GM23338 (cell line): ENCODE results near the gene DUSP15. TPM values are rescaled to one million over a fixed set of nuclear protein-coding genes. Genes with fewer than 3 reads are reported as not detected.

Experiments
- ATAC-seq: fragments of 200-7000 bp; cut with Tn5 transposase; 3 replicates; pipeline ENCODE4 v1.9.1; 2020
- DNase-seq: peaks from one replicate; pipeline ENCODE4 v3.0.0-alpha.2; 2015; ENCODE audit warnings: low spot score
- H2AFZ ChIP-seq: fragments of 200-600 bp; sonication (generic); 2 replicates; pipeline ENCODE4 v1.8.0; 2016; ENCODE audit warnings: antibody characterized with exemption, mild to moderate bottlenecking, moderate library complexity
- H3F3A ChIP-seq: fragments of 200-600 bp; sonication (generic); replicated peaks from 2 replicates; pipeline ENCODE4 v1.8.0; 2017; ENCODE audit warnings: antibody characterized with exemption, mixed run types, low read depth
- H3K27ac ChIP-seq: fragments of 200-600 bp; sonication (generic); 2 replicates; pipeline ENCODE4 v1.6.1; 2016; ENCODE audit warnings: low read depth
- H3K27me3 ChIP-seq: fragments of 200-600 bp; sonication (generic); 2 replicates; pipeline ENCODE4 v1.8.0; 2016; ENCODE audit warnings: mild to moderate bottlenecking, mixed run types, moderate library complexity; ENCODE audit not compliant: insufficient read depth
- H3K36me3 ChIP-seq: fragments of 200-600 bp; sonication (generic); 2 replicates; pipeline ENCODE4 v1.8.0; 2016; ENCODE audit warnings: mild to moderate bottlenecking; ENCODE audit not compliant: insufficient read depth
- H3K4me1 ChIP-seq: fragments of 200-600 bp; sonication (generic); 2 replicates; pipeline ENCODE4 v1.8.0; 2016; ENCODE audit warnings: mild to moderate bottlenecking, moderate library complexity; ENCODE audit not compliant: insufficient read depth
- H3K4me2 ChIP-seq: fragments of 200-600 bp; sonication (generic); 2 replicates; pipeline ENCODE4 v1.7.1; 2017; ENCODE audit warnings: mixed run types
- H3K4me3 ChIP-seq: fragments of 200-600 bp; sonication (generic); 2 replicates; pipeline ENCODE4 v1.6.1; 2016; ENCODE audit warnings: mixed run types
- H3K79me2 ChIP-seq: fragments of 200-600 bp; sonication (generic); replicated peaks from 2 replicates; pipeline ENCODE4 v1.8.0; 2017; ENCODE audit warnings: mild to moderate bottlenecking; ENCODE audit not compliant: insufficient read depth
- H3K9me2 ChIP-seq: fragments of 200-600 bp; sonication (generic); 2 replicates; pipeline ENCODE4 v1.8.0; 2017; ENCODE audit not compliant: insufficient read depth
- H4K20me1 ChIP-seq: fragments of 200-600 bp; sonication (generic); replicated peaks from 2 replicates; pipeline ENCODE4 v1.8.0; 2017; ENCODE audit warnings: mild to moderate bottlenecking; ENCODE audit not compliant: insufficient read depth
- H3K27ac Mint-ChIP-seq: 2 replicates; pipeline ENCODE4 v1.8.0; 2020; ENCODE audit warnings: inconsistent platforms, mild to moderate bottlenecking, moderate library complexity, mixed read lengths
- H3K27me3 Mint-ChIP-seq: 3 replicates; pipeline ENCODE4 v1.8.0; 2022; ENCODE audit warnings: low read depth, mild to moderate bottlenecking, moderate library complexity, mixed read lengths, inconsistent platforms; ENCODE audit not compliant: insufficient read depth, poor library complexity
- H3K36me3 Mint-ChIP-seq: 3 replicates; pipeline ENCODE4 v1.8.0; 2021; ENCODE audit warnings: low read depth, mild to moderate bottlenecking, inconsistent platforms, moderate library complexity, mixed read lengths
- H3K4me1 Mint-ChIP-seq: 3 replicates; pipeline ENCODE4 v1.8.0; 2020; ENCODE audit warnings: mild to moderate bottlenecking, inconsistent platforms, mixed read lengths
- H3K4me3 Mint-ChIP-seq: 3 replicates; pipeline ENCODE4 v1.8.0; 2021; ENCODE audit warnings: moderate library complexity, mild to moderate bottlenecking, inconsistent platforms, mixed read lengths
- H3K9me3 Mint-ChIP-seq: 3 replicates; pipeline ENCODE4 v1.8.0; 2020; ENCODE audit warnings: moderate library complexity, mild to moderate bottlenecking, inconsistent platforms, mixed read lengths
- CTCF ChIP-seq, 2 experiments: fragments of 200-600 bp in 1 of 2; sonication (generic) in 1 of 2; conservative IDR thresholded peaks; 2 replicates each; pipeline versions ENCODE4 v1.5.1 to v1.6.1; 2016 to 2017; ENCODE audit warnings: antibody characterized with exemption in 2 of 2, low read depth in 2 of 2, mild to moderate bottlenecking in 2 of 2, moderate library complexity in 1 of 2
- ETS1 ChIP-seq: IDR thresholded peaks from 2 replicates; pipeline ENCODE4 v1.6.1; 2016; ENCODE audit warnings: antibody characterized with exemption
- EZH2 ChIP-seq: fragments of 200-600 bp; sonication (generic); IDR thresholded peaks from one replicate; pipeline ENCODE4 v1.8.0; 2017; ENCODE audit warnings: antibody characterized with exemption, mild to moderate bottlenecking, low read depth; ENCODE audit not compliant: unreplicated experiment
- EZH2phosphoT487 ChIP-seq: fragments of 200-600 bp; sonication (generic); IDR thresholded peaks from one replicate; pipeline ENCODE4 v1.8.1; 2018; ENCODE audit warnings: antibody characterized with exemption; ENCODE audit not compliant: unreplicated experiment
- POLR2AphosphoS5 ChIP-seq: IDR thresholded peaks from 2 replicates; pipeline ENCODE4 v1.6.1; 2016; ENCODE audit warnings: antibody characterized with exemption, low read depth
- REST ChIP-seq: IDR thresholded peaks from one replicate; pipeline ENCODE4 v1.6.1; 2018; ENCODE audit warnings: antibody characterized with exemption; ENCODE audit not compliant: unreplicated experiment
- polyA plus RNA-seq: library from polyadenylated mRNA; unstranded; fragments of >200 nt; fragmentation: Nextera tagmentation; extraction: Ambion mirVana; gene quantifications from 2 replicates; pipeline ENCODE4 v1.2.1, GENCODE V29; 2016
- total RNA-seq: library from RNA; depleted of rRNA; stranded (reverse); fragments of >200 nt; shearing (Covaris generic); gene quantifications from 2 replicates; pipeline ENCODE4 v1.2.3, GENCODE V29; 2014

Gene DUSP15
- total and polyA plus RNA-seq, 2 experiments from 2014 or later: 0.61 to 2.8 TPM

- TF ChIP-seq ETS1 (no peak), EZH2phosphoT487 (no peak), POLR2AphosphoS5 (no peak)
These were observed 46.2 kb downstream of the DUSP15 start (continued) for GRCh38 chr20:31824125-31824485.

- Histone ChIP-seq H3K36me3 (no peaks in the 10 kb centered on the region), H2AFZ (no peak overlapping the region), H3K79me2 (no peaks in the 10 kb centered on the region), H3K27ac (no peak overlapping the region), H3K27me3 (no peaks in the 10 kb centered on the region), H3K4me1 (peaks cover 4% of the 10 kb centered on the region), H4K20me1 (no peaks in the 10 kb centered on the region; the same call in 1 of the 2 replicates), H3K9me2 (no peaks in the 10 kb centered on the region), H3K4me2 (peak overlapping the region; percentile 43; the same call in 1 of the 2 replicates), H3F3A (0 out of 2 replicates have a peak, but pooled peaks cover 9% of the 10 kb centered on the region), H3K4me3 (no peak overlapping the region)
- Mint-ChIP-seq H3K36me3 (no peaks in the 10 kb centered on the region), H3K9me3 (no peaks in the 10 kb centered on the region; the same call in 2 of the 3 replicates), H3K4me1 (peaks cover 3% of the 10 kb centered on the region; the same call in 2 of the 3 replicates), H3K27ac (no peak overlapping the region), H3K4me3 (no peak overlapping the region), H3K27me3 (peaks cover 9% of the 10 kb centered on the region)
- ATAC-seq (no peak; the same call in 2 of the 3 replicates), DNase-seq (no peak)
- TF ChIP-seq CTCF (conservative IDR thresholded peaks at IDR 0.05; ENCODE audit: low read depth in 2 of 2) (peak in 1 of 2 experiments; percentile 33; a peak in 2 of 4 replicates), ETS1 (no peak)
These were observed 46.8 kb downstream of the DUSP15 start for GRCh38 chr20:31823360-31824124.

GRCh38 chr20:31822421-31823330 is 47.7 kb downstream of the DUSP15 start:
- no peak overlapping the region for H3K27ac ChIP-seq
- no peaks in the 10 kb centered on the region; the same call in 1 of the 2 replicates for H4K20me1 ChIP-seq
- H3K36me3 ChIP-seq: no peaks in the 10 kb centered on the region
- no peak for TF ChIP-seq EZH2
- no peak for TF ChIP-seq REST
- TF ChIP-seq CTCF (conservative IDR thresholded peaks at IDR 0.05; ENCODE audit: low read depth in 2 of 2): peak; percentile 100
- H3K27me3 ChIP-seq: no peaks in the 10 kb centered on the region
- peaks cover 9% of the 10 kb centered on the region for H3K27me3 Mint-ChIP-seq
- H3K4me2 ChIP-seq: peak overlapping the region; percentile 43
- no peaks in the 10 kb centered on the region for H3K36me3 Mint-ChIP-seq
- H3K4me1 Mint-ChIP-seq: peaks cover 3% of the 10 kb centered on the region; the same call in 2 of the 3 replicates
- peak overlapping the region; percentile 38 for H3K4me3 ChIP-seq
- peak overlapping the region; percentile 30 for H2AFZ ChIP-seq
- H3K27ac Mint-ChIP-seq: no peak overlapping the region
- DNase-seq (peak; percentile 98), ATAC-seq (peak; percentile 84)
- H3K4me3 Mint-ChIP-seq: peak overlapping the region; percentile 8; the same call in 1 of the 3 replicates
- H3K9me3 Mint-ChIP-seq: no peaks in the 10 kb centered on the region
- H3K79me2 ChIP-seq: no peaks in the 10 kb centered on the region
- peaks cover 4% of the 10 kb centered on the region for H3K4me1 ChIP-seq
- 0 out of 2 replicates have a peak, but pooled peaks cover 9% of the 10 kb centered on the region for H3F3A ChIP-seq
- H3K9me2 ChIP-seq: no peaks in the 10 kb centered on the region
